GM18508 (cell line): ENCODE measurements around the gene ATG2B.

Experiments
- ATAC-seq: cut with Tn5 transposase; IDR thresholded peaks from one replicate; pipeline ENCODE4 v1.9.1; 2021; ENCODE audit warnings: moderate number of reproducible peaks; ENCODE audit not compliant: insufficient read depth, unreplicated experiment

The ATG2B gene

GRCh38 chr14:96274122-96274521 is 89.0 kb downstream of the ATG2B start:
- no peak for ATAC-seq

DNA sequence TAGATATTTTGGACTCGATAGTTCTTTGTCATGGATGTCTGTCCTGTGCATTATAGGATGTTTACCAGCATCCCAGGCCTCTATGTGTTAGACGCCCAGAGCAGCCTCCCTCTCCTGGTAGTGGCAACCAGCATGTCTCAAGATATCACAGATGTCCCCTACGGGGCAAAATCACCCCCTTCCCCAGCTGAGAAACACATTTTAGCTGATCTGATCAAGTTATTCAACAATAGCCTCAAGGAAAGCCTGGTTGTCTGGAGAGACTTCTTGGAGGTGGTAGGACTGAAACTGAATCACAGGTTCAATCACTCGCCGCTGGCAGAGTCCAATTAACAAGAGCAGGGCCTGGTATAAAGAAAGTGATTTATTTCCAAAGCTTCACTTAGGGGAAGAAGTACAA is 89.5 kb downstream of the ATG2B start:
- no peak for ATAC-seq

- ATAC-seq: no peak
These were observed 90.2 kb downstream of the ATG2B start for GRCh38 chr14:96272777-96273473.

- ATAC-seq: no peak
These were observed 91.7 kb downstream of the ATG2B start for GRCh38 chr14:96271421-96271762.

DNA sequence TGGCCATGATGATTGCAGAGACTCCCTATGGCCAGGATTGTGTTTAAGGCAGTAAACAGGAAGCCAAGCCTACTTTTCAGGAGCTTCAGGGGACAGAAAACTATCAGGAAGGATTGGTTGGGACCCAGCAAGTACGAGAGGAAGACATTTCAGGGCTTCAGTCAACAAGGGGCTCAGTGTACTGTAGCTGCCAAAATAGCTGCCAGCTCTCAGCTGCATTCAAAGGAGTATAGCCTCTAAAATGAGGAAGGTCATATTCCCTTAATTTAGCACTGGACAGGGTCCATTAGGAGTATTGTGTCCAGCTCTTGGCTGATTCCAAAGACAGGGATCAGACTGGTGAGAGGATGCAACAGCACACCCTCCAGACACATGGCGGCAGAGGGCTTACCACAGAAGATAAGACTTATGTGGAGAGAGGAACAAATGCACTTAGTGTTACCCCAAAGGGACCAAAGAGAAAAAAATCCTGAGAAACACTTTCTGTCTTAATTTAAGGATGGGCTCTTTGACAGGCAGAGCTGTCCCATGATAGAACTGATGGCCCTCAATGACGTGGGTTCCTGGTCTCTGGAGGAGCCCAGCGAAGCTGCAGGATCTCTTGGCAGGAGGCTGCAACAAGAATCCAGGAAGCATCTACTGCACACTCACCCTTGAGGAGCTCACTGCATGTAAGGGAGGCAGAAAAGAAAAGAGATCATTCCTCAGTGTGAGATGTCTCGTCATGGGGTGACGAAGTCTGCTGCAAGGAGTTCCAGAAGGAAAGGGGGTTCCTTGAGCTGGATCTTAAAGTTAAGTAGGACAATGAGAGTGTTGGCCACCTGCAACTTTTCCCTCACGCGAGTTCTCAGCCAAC is 92.3 kb downstream of the ATG2B start:
- ATAC-seq: no peak

DNA sequence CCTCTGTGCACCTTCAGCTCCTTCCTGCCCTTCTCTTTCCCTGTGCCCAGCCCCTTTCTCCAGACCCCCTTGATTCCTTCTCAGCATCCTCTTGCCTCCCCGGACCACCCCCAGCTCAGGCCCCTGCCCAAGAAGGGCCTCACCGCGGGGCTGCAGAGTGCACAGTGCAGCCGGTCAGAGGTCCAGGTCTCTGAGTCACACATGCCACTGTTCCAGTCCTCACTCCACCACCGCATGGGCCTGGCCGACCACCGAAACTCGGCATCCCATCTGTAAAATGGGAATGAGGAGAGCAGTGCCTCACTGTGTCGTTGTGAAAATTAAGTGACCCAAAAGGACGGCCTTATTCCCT is 93.8 kb downstream of the ATG2B start:
- ATAC-seq: no peak

DNA sequence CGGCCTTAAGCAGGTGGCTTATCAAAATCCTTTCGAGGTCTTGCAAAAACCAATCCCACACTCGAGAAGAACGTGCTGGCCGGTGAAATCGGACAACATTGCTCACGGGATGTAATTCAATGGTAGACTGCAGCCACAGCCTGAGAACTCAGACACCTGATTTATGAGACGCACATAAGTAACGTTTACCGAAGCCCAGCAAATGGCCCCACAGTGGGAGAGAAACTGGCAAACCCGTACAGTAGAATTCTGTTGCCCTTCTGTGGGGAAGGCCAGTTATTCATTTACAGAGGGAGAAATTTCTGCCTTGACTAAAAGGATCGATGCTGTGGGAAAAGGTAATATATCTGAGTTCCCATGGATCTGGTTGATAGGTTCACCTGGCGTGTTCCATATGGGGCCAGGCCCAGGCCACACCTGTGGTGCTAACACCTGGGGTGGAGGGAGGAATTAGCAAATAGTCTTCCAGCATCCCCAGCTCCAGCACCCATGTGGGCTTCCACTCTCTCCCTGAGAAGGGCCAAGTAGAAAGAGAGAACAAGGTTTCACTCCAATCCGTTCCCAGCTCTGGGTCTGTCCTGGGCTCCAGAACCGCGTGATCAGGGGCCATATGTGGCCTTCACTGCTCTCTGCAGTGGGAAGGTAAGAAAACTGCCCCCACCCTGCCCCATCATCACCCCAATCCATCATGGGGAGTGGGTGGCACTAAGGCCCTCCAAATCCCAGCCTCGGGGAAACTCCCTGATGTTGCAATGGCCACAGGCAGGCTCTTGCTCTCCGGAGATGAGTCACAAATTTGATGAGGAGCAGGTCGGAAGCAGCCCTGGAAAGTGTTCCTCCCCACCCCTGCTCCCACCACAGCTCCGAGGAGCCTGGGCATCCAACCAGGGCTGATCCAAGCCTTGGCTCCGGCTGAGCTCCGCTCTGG is 94.4 kb downstream of the ATG2B start:
- ATAC-seq: no peak

DNA sequence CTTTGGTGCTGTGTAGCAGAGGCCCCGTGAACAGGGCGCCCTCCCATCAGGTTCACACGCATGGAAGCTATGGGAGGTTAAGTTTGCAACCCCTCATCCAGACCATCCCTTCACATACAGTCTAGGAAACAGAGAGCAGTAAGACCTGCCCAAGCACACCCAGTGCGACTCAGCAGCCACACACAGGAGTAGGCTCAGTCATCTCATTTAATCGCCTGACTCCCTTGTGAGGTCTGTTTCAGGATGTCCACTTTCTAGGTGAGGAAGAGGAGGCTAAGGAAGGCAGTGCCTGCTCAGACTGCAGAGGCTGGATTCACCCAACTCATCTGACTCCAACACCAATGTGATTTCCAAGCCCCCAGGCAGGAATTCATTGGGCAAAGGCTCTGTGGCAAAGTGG is 95.2 kb downstream of the ATG2B start:
- ATAC-seq: no peak

- ATAC-seq: no peak
These were observed 95.8 kb downstream of the ATG2B start for GRCh38 chr14:96267336-96267735.

DNA sequence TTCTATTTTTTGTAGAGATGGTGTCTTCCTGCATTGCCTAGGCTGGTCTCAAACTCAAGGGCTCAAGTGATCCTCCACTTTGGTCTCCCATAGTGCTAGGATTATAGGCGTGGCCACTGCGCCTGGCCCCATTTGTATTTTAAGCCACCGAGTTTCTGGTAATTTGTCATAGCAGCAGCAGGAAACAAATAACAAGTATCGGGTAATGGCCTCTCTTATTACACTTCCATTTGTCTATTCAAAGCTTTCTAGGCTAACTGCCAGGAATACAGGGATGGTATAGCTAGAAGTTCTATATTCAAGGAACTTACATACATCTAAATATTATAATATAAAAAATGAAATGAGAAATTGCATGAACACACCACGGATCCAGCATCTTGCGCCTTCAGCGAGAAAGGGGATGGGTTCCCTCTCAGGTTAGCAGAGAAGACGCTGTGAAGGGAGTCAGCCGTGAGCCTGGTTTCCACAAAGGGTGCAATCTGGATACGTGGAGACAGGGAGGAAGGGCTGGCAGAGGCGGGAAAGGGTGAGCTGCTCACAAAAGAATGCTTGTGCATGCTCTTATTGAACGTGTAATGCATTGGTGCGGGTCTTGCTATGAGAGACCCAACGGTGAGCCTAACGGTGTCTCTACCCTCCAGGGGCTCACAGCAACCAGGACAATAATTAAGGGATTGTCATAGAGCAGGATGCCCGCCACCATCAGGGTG is 97.6 kb downstream of the ATG2B start:
- ATAC-seq: no peak

GRCh38 chr14:96264853-96265252 is 98.3 kb downstream of the ATG2B start:
- ATAC-seq: no peak

DNA sequence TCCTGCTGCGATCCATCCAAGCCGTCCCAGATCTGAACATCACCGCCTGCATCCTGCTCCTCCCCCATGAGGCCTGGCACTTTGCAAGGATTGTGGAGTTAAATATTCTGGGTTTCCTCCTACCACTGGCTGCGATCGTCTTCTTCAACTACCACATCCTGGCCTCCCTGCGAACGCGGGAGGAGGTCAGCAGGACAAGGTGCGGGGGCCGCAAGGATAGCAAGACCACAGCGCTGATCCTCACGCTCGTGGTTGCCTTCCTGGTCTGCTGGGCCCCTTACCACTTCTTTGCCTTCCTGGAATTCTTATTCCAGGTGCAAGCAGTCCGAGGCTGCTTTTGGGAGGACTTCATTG is 99.0 kb downstream of the ATG2B start:
- ATAC-seq: no peak

DNA sequence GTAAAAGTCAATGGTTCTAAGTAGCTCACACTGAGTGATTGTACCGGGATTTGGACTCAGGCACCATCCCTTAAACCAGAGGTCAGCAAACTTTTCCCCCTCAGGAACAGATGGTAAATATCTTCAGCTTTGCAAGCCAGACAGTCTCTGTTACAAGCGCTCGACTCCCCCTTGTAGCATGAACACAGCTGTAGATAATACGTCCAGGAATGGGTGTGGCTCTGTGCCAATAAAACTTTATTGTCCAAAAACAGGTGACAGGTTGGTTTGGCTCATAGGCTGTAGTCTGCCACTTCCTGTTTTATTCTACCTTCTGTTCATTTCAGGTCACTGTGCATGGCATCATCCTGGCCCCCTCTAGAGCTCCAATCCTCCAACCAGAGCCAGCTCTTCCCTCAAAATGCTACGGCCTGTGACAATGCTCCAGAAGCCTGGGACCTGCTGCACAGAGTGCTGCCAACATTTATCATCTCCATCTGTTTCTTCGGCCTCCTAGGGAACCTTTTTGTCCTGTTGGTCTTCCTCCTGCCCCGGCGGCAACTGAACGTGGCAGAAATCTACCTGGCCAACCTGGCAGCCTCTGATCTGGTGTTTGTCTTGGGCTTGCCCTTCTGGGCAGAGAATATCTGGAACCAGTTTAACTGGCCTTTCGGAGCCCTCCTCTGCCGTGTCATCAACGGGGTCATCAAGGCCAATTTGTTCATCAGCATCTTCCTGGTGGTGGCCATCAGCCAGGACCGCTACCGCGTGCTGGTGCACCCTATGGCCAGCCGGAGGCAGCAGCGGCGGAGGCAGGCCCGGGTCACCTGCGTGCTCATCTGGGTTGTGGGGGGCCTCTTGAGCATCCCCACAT is 99.6 kb downstream of the ATG2B start:
- no peak for ATAC-seq

GRCh38 chr14:96261772-96262655 is 101.1 kb downstream of the ATG2B start:
- no peak for ATAC-seq

DNA sequence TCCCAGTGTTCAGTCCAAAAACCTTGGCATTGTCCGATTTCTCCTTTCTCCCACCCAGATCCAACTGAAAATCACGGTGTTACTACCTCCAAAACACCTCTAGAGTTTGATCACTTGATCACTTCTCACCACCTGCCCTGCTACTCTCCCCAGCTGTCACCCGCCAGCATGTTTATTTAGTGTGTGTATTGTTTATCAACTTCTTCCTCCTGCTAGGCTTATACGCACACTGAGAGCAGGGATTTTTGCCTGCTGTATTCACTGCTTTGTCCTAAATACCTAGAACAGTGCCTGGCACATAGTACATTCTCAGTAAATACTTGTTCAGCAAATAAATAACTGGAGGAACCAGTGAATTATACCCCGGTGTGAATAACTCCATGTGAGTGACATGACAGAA is 102.1 kb downstream of the ATG2B start:
- no peak for ATAC-seq

- ATAC-seq: no peak
These were observed 102.8 kb downstream of the ATG2B start for GRCh38 chr14:96260341-96260821.

DNA sequence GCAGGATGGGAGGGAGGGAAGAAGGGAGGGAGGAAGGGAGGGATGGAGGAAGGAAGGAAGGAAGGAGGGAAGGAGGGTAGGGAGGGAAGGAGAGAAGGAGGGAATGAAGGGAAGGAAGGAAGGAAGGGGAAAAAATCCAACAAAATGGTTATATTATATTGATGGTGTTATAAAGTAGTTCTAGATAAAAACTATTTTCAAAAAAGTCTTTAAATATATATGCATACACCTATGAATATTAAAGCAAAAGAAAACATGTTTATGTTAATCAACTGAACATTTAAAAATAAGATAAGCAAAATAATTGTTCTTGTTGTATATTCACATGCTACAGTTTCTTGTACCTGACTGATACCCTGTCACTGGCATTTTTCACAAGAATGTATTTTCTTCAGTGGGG is 105.2 kb downstream of the ATG2B start:
- no peak for ATAC-seq

DNA sequence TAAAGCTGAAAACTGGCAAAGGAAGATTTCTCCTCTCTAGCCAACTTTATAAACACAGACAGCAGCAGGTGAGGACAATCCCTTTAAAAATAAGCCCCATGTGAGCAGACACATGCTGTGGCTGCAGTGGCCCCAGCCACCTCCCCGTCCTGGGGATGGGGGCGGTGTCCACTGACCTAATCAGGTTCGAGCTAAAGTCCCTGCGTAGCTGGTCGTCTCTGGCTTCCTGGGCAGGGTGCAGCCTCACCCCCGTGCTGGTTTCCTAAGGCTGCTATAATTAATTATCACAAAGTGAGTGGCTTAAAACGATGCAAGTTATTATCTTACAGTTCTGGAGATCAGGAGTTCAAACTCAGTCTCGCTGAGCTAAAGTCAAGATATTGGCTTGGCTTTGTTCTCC is 106.1 kb downstream of the ATG2B start:
- no peak for ATAC-seq
